HG03060 (cell line): ENCODE measurements around the gene UHRF2.
"Not testable (repeated sequence)": the region's sequence is repeated elsewhere in the genome, so short reads cannot be mapped to it uniquely, and the experiment has no call there.

Experiments used
- ATAC-seq: cut with Tn5 transposase; IDR thresholded peaks from one replicate; pipeline ENCODE4 v1.9.1; 2021; ENCODE audit warnings: low read depth, moderate number of reproducible peaks; ENCODE audit not compliant: unreplicated experiment

Gene UHRF2

DNA sequence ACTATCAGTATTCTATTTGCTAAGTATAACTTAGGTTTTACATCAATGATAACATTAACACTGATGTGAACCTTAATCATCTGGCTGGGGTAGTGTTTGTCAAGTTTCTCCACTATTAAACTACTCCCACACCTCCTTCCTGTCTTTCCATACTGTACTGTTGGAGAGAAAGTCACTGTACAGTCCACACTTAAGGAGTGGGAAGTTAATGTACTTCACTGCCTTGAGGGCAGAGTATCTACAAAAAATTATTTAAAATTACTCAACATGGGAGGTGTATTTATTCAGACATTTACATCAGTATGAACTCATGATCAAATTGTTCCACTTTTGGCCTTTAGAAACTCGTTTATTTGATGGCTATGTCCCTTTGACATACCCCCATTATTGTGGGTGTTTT, 11.9 kb downstream of the UHRF2 start:
- ATAC-seq: no peak

DNA sequence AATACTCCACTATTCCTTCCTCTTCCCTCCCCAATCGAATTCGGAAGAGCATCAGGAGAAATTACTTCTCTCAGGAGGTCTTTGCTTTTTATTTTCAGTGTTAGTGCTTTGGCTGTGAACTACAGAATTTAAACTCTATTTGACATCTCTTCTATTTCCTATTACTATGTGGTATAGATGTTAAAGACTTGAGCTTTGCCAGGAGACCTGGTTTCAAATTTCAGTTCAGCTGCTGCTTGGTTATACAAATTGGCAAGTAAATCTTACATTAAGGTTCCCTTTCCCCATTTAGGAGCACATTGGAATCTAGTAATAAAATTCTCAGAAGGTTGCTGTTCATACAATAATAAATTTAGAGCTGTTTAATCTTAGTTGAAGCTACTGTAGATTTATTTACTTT, 13.1 kb downstream of the UHRF2 start:
- ATAC-seq: no peak

DNA sequence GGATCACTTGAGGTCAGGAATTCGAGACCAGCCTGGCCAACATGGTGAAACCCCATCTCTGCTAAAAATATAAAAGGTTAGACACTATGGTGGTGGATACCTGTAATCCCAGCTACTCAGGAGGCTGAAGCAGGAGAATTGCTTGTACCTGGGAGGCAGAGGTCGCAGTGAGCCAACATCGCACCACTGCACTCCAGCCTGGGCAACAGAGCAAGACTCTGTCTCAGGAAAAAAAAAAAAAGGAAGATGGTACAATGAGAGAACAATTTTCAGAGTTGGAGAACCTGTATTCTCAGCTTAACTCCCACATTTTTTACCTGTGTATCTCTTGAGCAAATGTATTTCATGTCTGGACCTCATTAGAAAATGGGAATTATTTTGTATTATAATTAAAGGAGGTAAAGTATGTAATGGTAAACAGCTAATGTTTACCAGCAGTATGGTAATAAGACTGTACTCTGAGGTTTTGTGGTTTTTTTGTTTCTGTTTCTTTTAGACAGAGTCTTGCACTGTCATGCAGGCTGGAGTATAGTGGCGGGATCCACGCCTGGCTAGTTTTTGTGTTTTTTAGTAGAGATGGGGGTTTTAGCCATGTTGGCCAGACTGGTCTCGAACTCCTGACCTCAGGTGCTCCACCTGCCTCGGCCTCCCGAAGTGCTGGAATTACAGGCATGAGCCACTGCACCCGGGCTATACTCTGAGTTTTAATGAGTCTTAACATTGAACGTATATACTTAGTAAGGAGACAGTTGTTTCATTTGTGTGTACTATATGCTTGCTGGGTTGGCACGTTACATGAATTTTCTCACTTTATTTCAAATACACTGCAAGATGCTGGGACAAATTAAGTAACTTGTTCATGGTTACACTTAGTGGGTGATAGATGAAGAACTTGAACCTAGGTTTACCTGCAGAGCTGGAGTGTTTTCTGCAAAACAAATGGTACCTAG, 16.2 kb downstream of the UHRF2 start:
- ATAC-seq: peak; percentile 94

GRCh38 chr9:6431038-6431437, 18.0 kb downstream of the UHRF2 start:
- ATAC-seq: no peak

DNA sequence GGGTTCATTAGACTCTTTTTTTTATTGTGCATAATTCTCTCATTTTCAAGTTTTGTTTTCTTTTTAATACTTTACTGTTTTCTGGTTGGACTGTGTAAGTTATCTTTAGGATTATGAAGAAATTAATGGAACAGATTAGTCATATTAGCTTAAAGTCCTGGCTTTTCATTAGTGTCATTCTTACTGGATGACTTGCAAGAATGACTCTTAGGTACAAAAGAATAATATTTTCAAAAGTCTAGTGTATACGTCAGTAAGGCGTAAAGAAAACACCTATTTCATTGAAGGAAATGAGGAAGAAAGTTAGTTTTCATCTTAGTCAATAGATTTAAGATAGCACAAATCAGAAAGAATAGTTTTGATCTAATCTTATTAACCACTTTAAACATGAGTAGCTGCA, 20.4 kb downstream of the UHRF2 start:
- no peak for ATAC-seq

DNA sequence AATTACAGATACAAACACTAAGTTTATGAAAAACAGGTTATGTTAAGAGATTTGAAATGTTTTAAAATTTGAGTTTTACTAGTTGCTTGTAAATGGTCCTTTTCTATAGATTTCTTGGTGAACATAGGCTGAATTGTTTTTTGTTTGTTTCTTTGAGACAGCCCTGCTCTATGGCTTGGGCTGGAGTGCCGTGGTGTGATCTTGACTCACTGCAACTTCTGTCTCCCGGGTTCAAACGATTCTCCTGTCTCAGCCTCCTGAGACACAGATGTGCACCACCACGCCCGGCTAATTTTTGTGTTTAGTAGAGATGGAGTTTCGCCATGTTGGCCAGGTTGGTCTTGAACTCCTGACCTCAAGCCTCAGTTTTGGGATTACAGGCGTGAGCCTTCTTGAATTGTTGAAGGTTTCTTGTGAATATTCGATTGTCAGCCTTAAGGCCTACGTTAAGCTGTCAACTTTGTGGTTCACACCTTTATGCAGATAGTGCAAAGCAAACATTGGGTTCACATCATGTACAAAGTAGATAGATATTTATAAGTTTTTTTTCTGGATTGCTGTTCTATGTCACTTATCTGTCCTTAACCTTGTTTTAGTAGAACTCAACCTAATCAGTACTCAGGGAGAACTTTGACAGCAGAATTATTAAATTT, 26.2 kb downstream of the UHRF2 start:
- ATAC-seq: no peak

DNA sequence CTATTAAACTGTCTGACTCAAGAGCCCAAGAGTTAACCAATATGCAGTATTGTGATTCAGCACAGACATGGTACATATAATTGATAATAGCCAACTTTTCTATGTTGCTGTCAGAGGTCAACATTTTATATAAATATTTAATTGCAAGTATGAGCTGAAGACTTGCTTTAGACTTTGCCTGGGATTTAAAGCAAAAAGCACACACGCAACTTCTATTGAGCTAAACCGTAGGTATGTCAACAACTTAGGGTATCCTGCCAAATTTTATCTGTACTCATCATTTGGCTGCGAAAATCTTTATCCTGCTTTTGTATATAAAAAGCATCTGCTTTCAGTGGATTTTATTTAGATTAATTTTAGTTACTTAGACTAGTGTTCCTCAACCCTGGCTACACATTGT, 27.4 kb downstream of the UHRF2 start:
- no peak for ATAC-seq

- ATAC-seq: no peak
These were observed 28.3 kb downstream of the UHRF2 start for GRCh38 chr9:6441269-6441668.

GRCh38 chr9:6443661-6444060, 30.7 kb downstream of the UHRF2 start:
- ATAC-seq: no peak

DNA sequence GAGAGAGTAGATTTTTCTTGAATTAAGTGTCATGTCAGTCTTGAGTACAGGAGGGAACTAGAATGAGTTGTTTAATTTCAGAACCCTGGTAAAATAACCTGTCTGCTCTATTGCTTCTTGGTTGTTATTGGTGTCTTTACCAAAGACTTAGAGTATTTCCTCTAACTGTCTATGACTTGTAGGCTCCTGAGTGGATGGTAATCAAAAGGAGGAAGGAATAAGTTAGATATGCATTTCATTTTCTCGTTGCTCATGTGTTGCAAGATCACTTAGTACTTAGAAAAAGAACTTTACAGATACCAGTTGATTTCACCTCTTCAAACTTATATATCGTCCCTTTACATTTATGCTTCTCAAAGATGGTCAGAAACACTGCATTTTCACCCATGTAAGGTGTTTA, 31.1 kb downstream of the UHRF2 start:
- ATAC-seq: no peak

GRCh38 chr9:6449086-6449485, 36.1 kb downstream of the UHRF2 start:
- no peak for ATAC-seq

DNA sequence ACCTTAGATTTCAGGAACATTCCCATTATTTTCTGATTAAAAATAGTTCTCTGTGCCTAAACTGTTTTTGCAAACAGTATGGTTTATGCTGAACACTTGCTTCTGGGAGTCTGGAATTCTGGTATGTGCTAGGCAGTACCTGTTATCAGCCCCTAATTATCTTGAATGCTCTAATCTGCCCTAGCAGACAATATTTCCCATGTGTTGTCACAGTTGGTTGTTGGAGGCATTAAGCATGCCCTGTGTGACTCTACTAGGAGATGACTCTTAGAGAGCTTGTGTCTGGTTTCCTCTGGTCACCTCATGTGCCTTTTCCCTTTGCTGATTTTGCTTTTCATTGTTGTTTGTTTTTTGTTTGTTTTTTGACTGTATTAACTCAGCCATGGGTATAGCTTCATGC, 36.6 kb downstream of the UHRF2 start:
- ATAC-seq: no peak

DNA sequence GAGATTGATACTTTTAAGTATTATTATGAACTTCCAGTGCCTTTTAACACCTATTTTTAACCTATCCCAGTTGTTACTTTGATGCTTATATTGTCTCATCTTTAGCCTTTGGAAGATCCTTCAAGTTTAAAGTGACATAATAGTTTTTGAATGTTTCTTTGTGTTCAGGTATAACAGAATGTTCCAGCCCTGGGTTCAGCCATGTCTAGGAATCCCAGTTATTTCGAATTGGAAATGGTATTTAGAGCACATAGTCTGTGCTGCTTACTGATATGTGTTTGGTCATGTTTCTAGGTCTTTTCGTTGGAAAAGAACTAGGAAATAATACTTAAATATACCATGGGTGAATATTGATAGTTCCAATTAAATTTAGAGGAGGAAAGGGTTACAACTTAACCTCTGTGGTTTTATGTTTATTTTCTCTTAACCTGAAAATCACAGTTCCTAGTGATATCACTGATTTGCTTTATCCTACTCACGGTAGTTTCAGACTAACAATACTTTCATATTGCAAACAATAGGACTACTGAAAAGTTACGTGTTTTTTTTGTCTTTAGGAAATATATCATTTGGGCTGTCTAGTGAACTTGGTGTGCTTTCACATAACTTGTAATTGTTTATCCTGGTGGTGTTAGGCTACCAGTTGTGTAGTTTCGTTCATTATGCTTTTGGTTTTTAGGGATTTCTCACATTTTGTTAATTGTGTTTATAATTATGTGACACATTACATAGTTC, 37.8 kb downstream of the UHRF2 start:
- ATAC-seq: no peak

DNA sequence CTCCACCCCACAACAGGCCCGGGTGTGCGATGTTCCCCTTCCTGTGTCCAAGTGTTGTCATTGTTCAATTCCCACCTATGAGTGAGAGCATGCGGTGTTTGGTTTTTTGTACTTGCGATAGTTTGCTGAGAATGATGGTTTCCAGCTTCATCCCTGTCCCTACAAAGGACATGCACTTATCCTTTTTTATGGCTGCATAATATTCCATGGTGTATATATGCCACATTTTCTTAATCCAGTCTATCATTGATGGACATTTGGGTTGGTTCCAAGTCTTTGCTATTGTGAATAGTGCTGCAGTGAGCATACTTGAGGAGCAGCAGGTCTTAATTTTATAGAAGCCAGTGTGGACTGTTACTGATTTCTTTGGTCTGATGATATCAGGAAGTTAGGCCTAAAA, 42.3 kb downstream of the UHRF2 start:
- not testable (repeated sequence) for ATAC-seq

- ATAC-seq: not testable (repeated sequence)
These were observed 45.7 kb downstream of the UHRF2 start for GRCh38 chr9:6458704-6459103.

DNA sequence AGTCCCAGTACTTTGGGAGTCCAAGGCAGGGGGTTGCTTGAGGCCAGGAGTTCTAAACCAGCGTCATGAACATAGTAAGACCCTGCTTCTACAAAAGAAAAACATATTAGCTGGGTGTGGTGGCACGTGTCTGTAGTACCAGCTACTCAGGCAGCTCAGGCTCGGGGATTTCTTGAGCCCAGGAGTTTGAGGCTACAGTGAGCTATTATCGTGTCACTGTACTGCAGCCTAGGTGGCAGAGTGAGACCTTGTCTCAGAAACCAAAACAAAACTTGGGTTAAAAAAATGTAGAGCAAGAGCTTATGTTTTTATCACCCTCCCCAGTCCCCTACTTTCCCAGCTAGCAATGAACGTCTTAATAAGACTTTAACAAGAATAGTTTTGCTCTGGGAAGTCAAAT, 46.7 kb downstream of the UHRF2 start:
- ATAC-seq: no peak

- no peak for ATAC-seq
These were observed 47.3 kb downstream of the UHRF2 start for GRCh38 chr9:6460189-6460768.

GRCh38 chr9:6461619-6462018, 48.6 kb downstream of the UHRF2 start:
- ATAC-seq: no peak

DNA sequence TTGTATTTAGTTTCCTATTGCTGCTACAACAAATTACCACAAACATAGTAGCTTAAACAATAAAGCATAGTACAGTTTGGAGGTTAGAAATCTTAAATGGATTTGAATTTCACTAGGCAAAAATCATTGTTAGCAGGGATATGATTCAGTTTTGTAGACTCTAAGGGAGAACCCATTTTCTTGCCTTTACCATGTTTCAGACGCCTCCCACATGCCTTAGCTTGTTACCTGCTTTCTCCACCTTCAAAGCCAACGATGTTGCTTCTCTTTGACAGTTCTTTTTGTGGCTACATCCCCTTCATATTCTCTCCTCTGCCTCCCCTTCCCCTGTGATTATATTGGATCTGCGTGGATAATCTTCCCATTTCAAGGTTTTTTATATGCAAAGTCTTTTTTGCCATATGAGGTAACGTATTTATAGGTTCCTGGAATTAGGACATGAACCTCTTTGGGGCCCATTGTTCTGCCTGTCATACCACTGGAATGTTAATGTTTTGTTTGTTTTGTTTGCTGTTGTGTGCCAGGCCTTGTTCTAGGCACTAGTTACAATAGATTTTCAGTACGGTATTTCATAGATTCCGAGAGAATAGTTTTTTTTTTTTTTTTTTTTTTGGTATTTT, 54.1 kb downstream of the UHRF2 start:
- no peak for ATAC-seq

DNA sequence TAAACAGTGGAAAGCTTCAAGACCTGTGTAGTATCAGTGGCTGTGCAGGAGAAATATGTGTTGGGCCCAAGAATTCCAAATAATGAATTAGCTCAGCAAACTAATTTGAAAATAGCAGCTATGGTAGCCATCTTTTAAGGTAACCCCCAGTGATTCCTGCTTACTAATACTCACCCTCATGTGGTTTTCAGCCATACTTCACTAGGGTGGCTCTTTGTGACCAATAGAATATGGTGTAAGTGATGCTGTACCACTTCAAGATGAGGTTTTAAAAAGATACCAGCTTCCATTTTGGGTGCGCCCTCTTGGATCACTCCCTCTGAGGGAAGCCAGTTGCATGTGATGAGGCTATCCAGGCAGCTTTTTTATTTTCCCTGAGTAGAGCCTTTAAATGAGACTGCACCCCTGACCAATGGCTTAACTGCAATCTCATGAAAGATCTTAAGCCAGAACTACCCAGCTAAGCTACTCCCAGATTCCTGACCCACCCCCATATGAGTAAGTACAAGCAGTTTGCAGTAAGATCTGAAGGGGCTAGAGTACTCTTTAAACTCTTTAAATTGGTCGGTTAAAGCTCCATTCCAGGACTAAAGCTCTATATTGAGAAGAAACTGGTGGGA, 58.3 kb downstream of the UHRF2 start:
- no peak for ATAC-seq
